GM06990 (cell line): ENCODE results near the gene CHAD.

Experiments used
- DNase-seq: peaks from one replicate; pipeline ENCODE4 v3.0.0-alpha.2; 2011; ENCODE audit not compliant: insufficient read length; ENCODE audit errors: extremely low read depth
- H3K27me3 ChIP-seq: replicated peaks from 2 replicates; pipeline ENCODE4 v1.6.0; 2011; ENCODE audit warnings: low read length; ENCODE audit not compliant: control insufficient read depth, insufficient read depth
- H3K36me3 ChIP-seq: 2 replicates; pipeline ENCODE4 v1.5.1; 2011; ENCODE audit warnings: low read length; ENCODE audit not compliant: control insufficient read depth, insufficient read depth
- H3K4me3 ChIP-seq: replicated peaks from 2 replicates; pipeline ENCODE4 v1.5.1; 2011; ENCODE audit warnings: low read depth, mild to moderate bottlenecking, control low read depth, low read length
- TF ChIP-seq, protein P1 (sequence below): IDR thresholded peaks from 2 replicates; pipeline ENCODE4 v1.5.1; 2011; ENCODE audit warnings: low read length, control low read depth, mild to moderate bottlenecking, inconsistent platforms; ENCODE audit not compliant: insufficient read depth, poor library complexity, severe bottlenecking

The CHAD gene

GRCh38 chr17:50458270-50458669 lies 10.4 kb downstream of the CHAD start:
- Histone ChIP-seq H3K4me3 (no peak overlapping the region), H3K27me3 (no peaks in the 10 kb centered on the region), H3K36me3 (no peaks in the 10 kb centered on the region)
- TF ChIP-seq, protein P1, sequence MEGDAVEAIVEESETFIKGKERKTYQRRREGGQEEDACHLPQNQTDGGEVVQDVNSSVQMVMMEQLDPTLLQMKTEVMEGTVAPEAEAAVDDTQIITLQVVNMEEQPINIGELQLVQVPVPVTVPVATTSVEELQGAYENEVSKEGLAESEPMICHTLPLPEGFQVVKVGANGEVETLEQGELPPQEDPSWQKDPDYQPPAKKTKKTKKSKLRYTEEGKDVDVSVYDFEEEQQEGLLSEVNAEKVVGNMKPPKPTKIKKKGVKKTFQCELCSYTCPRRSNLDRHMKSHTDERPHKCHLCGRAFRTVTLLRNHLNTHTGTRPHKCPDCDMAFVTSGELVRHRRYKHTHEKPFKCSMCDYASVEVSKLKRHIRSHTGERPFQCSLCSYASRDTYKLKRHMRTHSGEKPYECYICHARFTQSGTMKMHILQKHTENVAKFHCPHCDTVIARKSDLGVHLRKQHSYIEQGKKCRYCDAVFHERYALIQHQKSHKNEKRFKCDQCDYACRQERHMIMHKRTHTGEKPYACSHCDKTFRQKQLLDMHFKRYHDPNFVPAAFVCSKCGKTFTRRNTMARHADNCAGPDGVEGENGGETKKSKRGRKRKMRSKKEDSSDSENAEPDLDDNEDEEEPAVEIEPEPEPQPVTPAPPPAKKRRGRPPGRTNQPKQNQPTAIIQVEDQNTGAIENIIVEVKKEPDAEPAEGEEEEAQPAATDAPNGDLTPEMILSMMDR = no peak
- no peak for DNase-seq

- H3K27me3 ChIP-seq = no peaks in the 10 kb centered on the region
- no peaks in the 10 kb centered on the region for H3K36me3 ChIP-seq
- TF ChIP-seq, protein P1 = no peak
- DNase-seq = no peak
- H3K4me3 ChIP-seq = no peak overlapping the region
Measured at GRCh38 chr17:50457621-50458020, 11.1 kb downstream of the CHAD start.

DNA sequence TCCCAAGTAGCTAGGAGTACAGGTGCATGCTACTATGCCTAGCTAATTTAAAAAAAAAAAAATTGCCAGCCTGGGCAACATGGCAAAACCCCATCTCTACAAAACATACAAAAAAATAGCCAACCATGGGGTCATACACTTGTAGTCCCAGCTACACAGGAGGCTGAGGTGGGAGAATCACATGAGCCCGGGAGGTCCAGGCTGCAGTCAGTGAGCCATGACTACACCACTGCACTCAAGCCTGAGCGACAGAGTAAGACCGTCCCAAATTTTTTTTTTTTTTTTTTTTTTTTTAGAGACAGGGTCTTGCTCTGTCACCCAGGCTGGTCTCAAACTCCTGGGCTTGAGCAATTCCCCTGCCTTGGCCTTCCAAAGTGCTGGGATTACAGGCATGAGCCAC lies 14.8 kb downstream of the CHAD start:
- H3K36me3 ChIP-seq = no peaks in the 10 kb centered on the region
- H3K27me3 ChIP-seq = no peaks in the 10 kb centered on the region
- TF ChIP-seq, protein P1 = no peak
- H3K4me3 ChIP-seq = no peak overlapping the region
- DNase-seq = no peak

GRCh38 chr17:50452630-50453300 lies 15.9 kb downstream of the CHAD start:
- no peak for DNase-seq
- Histone ChIP-seq H3K27me3 (no peaks in the 10 kb centered on the region), H3K4me3 (no peak overlapping the region), H3K36me3 (no peaks in the 10 kb centered on the region)
- TF ChIP-seq, protein P1 = no peak

GRCh38 chr17:50451943-50452629 lies 16.6 kb downstream of the CHAD start:
- no peaks in the 10 kb centered on the region for H3K27me3 ChIP-seq
- DNase-seq = no peak
- H3K4me3 ChIP-seq = no peak overlapping the region
- H3K36me3 ChIP-seq = no peaks in the 10 kb centered on the region
- TF ChIP-seq, protein P1 = no peak
